HEK293T (cell line): Measurements from ENCODE around the gene SORBS1.

Source experiments
- CTCF ChIA-PET: fragments of 350-600 bp; formaldehyde crosslinking; extraction: SDS; loops from one replicate; lab custom pipeline; 2021; ENCODE audit warnings: antibody characterized with exemption, inconsistent platforms; lab: Yijun Ruan, JAX
- POLR2A ChIA-PET: fragments of 350-600 bp; formaldehyde crosslinking; extraction: SDS; loops from one replicate; lab custom pipeline; 2020; ENCODE audit warnings: antibody characterized with exemption, inconsistent platforms; lab: Yijun Ruan, JAX
- DNase-seq: peaks from one replicate; pipeline ENCODE4 v3.0.0; 2012; ENCODE audit warnings: mixed read lengths; ENCODE audit errors: extremely low spot score
- ARNT ChIP-seq: fragments of 450-650 bp; IDR thresholded peaks from 2 replicates; pipeline ENCODE4 v1.6.1; 2017; ENCODE audit warnings: mild to moderate bottlenecking
- BHLHE40 ChIP-seq: fragments of 450-650 bp; IDR thresholded peaks from 2 replicates; pipeline ENCODE4 v1.6.1; 2016; ENCODE audit warnings: mild to moderate bottlenecking, moderate library complexity, borderline replicate concordance
- CTBP1 ChIP-seq: fragments of 450-650 bp; IDR thresholded peaks from 2 replicates; pipeline ENCODE4 v1.6.1; 2016; ENCODE audit warnings: borderline replicate concordance
- ELF4 ChIP-seq: fragments of 450-650 bp; IDR thresholded peaks from 2 replicates; pipeline ENCODE4 v1.6.1; 2017; ENCODE audit warnings: antibody characterized with exemption
- FOXA1 ChIP-seq: fragments of 450-650 bp; IDR thresholded peaks from 2 replicates; pipeline ENCODE4 v1.6.1; 2016; ENCODE audit warnings: mild to moderate bottlenecking
- FOXK2 ChIP-seq: fragments of 450-650 bp; IDR thresholded peaks from 2 replicates; pipeline ENCODE4 v1.6.1; 2016; ENCODE audit warnings: mild to moderate bottlenecking
- FOXM1 ChIP-seq: fragments of 450-650 bp; IDR thresholded peaks from 2 replicates; pipeline ENCODE4 v1.6.1; 2017; ENCODE audit warnings: mild to moderate bottlenecking, borderline replicate concordance
- HDGF ChIP-seq: fragments of 450-650 bp; IDR thresholded peaks from 2 replicates; pipeline ENCODE4 v1.6.1; 2017; ENCODE audit warnings: antibody characterized with exemption, borderline replicate concordance
- L3MBTL2 ChIP-seq: fragments of 450-650 bp; conservative IDR thresholded peaks from 2 replicates; pipeline ENCODE4 v1.6.1; 2016; ENCODE audit warnings: mild to moderate bottlenecking
- LEF1 ChIP-seq: fragments of 450-650 bp; IDR thresholded peaks from 2 replicates; pipeline ENCODE4 v1.6.1; 2017; ENCODE audit warnings: mild to moderate bottlenecking, borderline replicate concordance
- NFRKB ChIP-seq: fragments of 450-650 bp; IDR thresholded peaks from 2 replicates; pipeline ENCODE4 v1.6.1; 2016; ENCODE audit warnings: mild to moderate bottlenecking, moderate library complexity
- PKNOX1 ChIP-seq: fragments of 450-650 bp; IDR thresholded peaks from 2 replicates; pipeline ENCODE4 v1.6.1; 2016
- SP1 ChIP-seq: fragments of 450-650 bp; IDR thresholded peaks from 2 replicates; pipeline ENCODE4 v1.6.1; 2017
- SUZ12 ChIP-seq: fragments of 450-650 bp; IDR thresholded peaks from 2 replicates; pipeline ENCODE4 v1.6.1; 2016; ENCODE audit warnings: mild to moderate bottlenecking
- TARDBP ChIP-seq: fragments of 450-650 bp; IDR thresholded peaks from 2 replicates; pipeline ENCODE4 v1.6.1; 2016
- ZNF384 ChIP-seq: fragments of 450-650 bp; IDR thresholded peaks from 2 replicates; pipeline ENCODE4 v1.6.1; 2016

Gene SORBS1

GRCh38 chr10:95504246-95504691 lies 56.9 kb downstream of the SORBS1 start:
- TF ChIP-seq ZNF384, result no peak
- TF ChIP-seq TARDBP, result no peak
- TF ChIP-seq ARNT, result no peak
- no peak for TF ChIP-seq FOXM1
- no peak for TF ChIP-seq SUZ12
- no peak for TF ChIP-seq LEF1
- TF ChIP-seq HDGF, result no peak
- no peak for TF ChIP-seq CTBP1
- TF ChIP-seq FOXA1, result no peak
- DNase-seq, result no peak
- POLR2A ChIA-PET, result no interaction called here
- CTCF ChIA-PET, result interaction anchor here (1.1 kb wide), 1 partner anchor 59 kb away, joined by 4 read pairs; no protein-coding TSS in a partner anchor

- TF ChIP-seq L3MBTL2 (no peak), HDGF (no peak), ZNF384 (no peak), TARDBP (no peak), FOXA1 (no peak), ARNT (no peak), CTBP1 (no peak), ELF4 (no peak), PKNOX1 (no peak), BHLHE40 (no peak), SUZ12 (no peak), FOXM1 (no peak), LEF1 (no peak), NFRKB (no peak), SP1 (no peak), FOXK2 (no peak)
- ChIA-PET POLR2A (no interaction called here), CTCF (interaction anchor here (1.1 to 1.2 kb wide), 2 partner anchors 58 to 100 kb away, joined by 3 to 4 read pairs; no protein-coding TSS in a partner anchor)
- no peak for DNase-seq
Observed at GRCh38 chr10:95503526-95503925, 57.6 kb downstream of the SORBS1 start.

- ChIA-PET POLR2A (no interaction called here), CTCF (interaction anchor here (1.1 to 1.2 kb wide), 2 partner anchors 57 to 101 kb away, joined by 3 to 4 read pairs; no protein-coding TSS in a partner anchor)
- DNase-seq, result no peak
Observed at GRCh38 chr10:95503001-95503400, 58.2 kb downstream of the SORBS1 start.

GRCh38 chr10:95502377-95502776 lies 58.8 kb downstream of the SORBS1 start:
- TF ChIP-seq ELF4 (no peak), NFRKB (no peak), FOXA1 (no peak), ARNT (no peak)
- no peak for DNase-seq
- ChIA-PET CTCF (interaction anchor here (1.2 kb wide), 1 partner anchor 101 kb away, joined by 3 read pairs; no protein-coding TSS in a partner anchor), POLR2A (no interaction called here)

More at GRCh38 chr10:95503001-95503400, 58.2 kb downstream of the SORBS1 start:
- no peak for TF ChIP-seq ARNT
- TF ChIP-seq CTBP1, result no peak
- TF ChIP-seq FOXK2, result no peak
- TF ChIP-seq TARDBP, result no peak
- TF ChIP-seq L3MBTL2, result no peak
- TF ChIP-seq FOXA1, result no peak
- no peak for TF ChIP-seq ZNF384
- TF ChIP-seq SP1, result no peak
- TF ChIP-seq PKNOX1, result no peak
- TF ChIP-seq NFRKB, result no peak
- TF ChIP-seq LEF1, result no peak
- TF ChIP-seq HDGF, result no peak

GRCh38 chr10:95501203-95502094 lies 59.7 kb downstream of the SORBS1 start:
- no peak for DNase-seq
- POLR2A ChIA-PET, result no interaction called here

GRCh38 chr10:95500649-95501048 lies 60.5 kb downstream of the SORBS1 start:
- no peak for DNase-seq
- no peak for TF ChIP-seq TARDBP
- ChIA-PET CTCF (no interaction called here), POLR2A (no interaction called here)

More at GRCh38 chr10:95501203-95502094, 59.7 kb downstream of the SORBS1 start:
- CTCF ChIA-PET, result no interaction called here
- TF ChIP-seq FOXM1, result no peak
- TF ChIP-seq SP1, result no peak

- CTCF ChIA-PET, result no interaction called here
- DNase-seq, result no peak
- POLR2A ChIA-PET, result no interaction called here
- TF ChIP-seq LEF1, result no peak
- TF ChIP-seq FOXM1, result no peak
- no peak for TF ChIP-seq CTBP1
- no peak for TF ChIP-seq SP1
- TF ChIP-seq NFRKB, result no peak
- no peak for TF ChIP-seq FOXA1
- TF ChIP-seq TARDBP, result no peak
- TF ChIP-seq L3MBTL2, result no peak
- TF ChIP-seq BHLHE40, result no peak
Observed at GRCh38 chr10:95500097-95500496, 61.1 kb downstream of the SORBS1 start.
